Measurements from ENCODE around the gene C3orf70.

Gene C3orf70

DNA sequence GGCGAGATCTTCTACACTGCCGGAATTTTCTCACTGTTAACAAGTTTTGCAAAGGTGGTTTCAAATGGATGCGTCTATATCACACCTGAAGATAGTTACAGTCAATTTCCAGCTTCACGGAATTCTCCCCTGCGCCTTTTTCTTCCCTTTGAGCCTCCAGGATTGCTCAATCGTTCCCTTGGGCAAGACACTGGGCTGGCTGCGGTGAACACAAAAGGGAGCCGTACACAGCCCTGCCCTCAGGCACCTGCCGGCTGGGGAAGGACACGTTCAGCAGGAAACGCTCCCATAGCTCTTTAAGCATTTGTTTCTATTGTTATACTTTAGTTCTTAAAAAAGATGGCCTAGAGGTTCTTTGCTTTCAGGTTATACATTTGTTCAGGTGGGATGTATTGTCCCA lies 85.7 kb downstream of the C3orf70 start:
- POLR2A ChIA-PET: no interaction called here
- CTCF ChIA-PET: no interaction called here
- H3K4me3 ChIP-seq (ENCODE audit: low read depth, low read length): no peak overlapping the region
- no peak for DNase-seq (ENCODE audit: low read depth, low spot score)
- TF ChIP-seq, protein P1, sequence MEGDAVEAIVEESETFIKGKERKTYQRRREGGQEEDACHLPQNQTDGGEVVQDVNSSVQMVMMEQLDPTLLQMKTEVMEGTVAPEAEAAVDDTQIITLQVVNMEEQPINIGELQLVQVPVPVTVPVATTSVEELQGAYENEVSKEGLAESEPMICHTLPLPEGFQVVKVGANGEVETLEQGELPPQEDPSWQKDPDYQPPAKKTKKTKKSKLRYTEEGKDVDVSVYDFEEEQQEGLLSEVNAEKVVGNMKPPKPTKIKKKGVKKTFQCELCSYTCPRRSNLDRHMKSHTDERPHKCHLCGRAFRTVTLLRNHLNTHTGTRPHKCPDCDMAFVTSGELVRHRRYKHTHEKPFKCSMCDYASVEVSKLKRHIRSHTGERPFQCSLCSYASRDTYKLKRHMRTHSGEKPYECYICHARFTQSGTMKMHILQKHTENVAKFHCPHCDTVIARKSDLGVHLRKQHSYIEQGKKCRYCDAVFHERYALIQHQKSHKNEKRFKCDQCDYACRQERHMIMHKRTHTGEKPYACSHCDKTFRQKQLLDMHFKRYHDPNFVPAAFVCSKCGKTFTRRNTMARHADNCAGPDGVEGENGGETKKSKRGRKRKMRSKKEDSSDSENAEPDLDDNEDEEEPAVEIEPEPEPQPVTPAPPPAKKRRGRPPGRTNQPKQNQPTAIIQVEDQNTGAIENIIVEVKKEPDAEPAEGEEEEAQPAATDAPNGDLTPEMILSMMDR (IDR thresholded peaks at IDR 0.05; ENCODE audit: insufficient read depth, low read length, missing control alignments): no peak

DNA sequence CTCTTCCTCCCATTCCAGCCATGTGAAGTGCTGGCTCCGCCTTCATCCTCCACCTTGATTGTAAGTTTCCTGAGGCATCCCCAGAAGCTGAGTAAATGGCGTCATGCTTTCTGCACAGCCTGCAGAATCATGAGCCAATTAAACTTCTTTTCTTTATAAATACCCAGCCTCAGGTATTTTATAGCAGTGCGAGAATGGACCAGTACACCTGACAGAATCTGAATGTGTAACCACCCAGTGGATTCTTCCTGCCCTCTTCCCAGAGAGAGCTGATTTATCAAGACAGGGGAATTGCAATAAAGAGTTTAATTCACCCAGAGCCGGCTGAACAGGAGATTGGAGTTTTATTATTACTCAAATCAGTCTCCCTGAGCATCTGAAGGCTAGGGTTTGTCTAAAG lies 86.6 kb downstream of the C3orf70 start:
- no peak for DNase-seq (ENCODE audit: low read depth, low spot score)
- POLR2A ChIA-PET: no interaction called here
- no peak overlapping the region for H3K4me3 ChIP-seq (ENCODE audit: low read depth, low read length)
- TF ChIP-seq, protein P1 (IDR thresholded peaks at IDR 0.05; ENCODE audit: insufficient read depth, low read length, missing control alignments): no peak
- CTCF ChIA-PET: no interaction called here

DNA sequence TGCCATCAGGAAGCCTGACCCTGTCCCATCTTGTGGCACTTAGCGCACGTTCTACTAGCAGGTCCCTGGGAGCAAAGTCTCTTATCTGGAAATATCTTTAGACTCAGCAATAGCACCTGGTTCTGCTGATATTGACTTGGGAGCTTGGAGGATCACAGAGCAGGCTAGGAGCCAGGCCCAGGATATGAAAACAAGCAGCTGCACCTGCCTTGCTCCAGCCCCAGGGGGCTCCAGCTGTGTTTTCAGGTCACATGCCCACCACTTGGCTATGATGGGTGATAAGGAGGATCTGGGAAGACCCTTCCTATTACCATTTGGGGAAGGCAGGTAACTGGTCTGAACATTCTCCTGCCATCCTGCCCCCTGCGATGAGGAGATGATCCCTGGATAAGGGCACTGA lies 87.8 kb downstream of the C3orf70 start:
- CTCF ChIA-PET: no interaction called here
- TF ChIP-seq, protein P1 (IDR thresholded peaks at IDR 0.05; ENCODE audit: insufficient read depth, low read length, missing control alignments): no peak
- DNase-seq (ENCODE audit: low read depth, low spot score): no peak
- POLR2A ChIA-PET: no interaction called here
- H3K4me3 ChIP-seq (ENCODE audit: low read depth, low read length): no peak overlapping the region

DNA sequence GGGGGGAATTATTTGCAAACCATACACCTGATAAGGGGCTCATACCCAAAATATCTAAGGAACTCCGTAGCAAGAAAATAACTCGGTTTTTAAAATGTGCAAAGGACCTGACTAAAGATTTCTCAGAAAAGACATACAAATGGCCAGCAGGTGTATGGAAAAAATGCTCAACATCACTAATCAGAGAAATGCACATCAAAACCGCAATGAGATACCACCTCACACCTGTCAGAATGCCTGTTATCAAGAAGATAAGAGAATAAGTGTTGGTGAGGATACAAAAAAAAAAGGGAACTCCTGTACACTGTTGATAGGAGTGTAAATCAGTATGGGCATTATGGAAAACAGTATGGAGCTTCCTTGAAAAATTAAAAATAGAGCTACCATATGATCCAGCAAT lies 89.4 kb downstream of the C3orf70 start:
- DNase-seq (ENCODE audit: low read depth, low spot score): no peak
- TF ChIP-seq, protein P1 (IDR thresholded peaks at IDR 0.05; ENCODE audit: insufficient read depth, low read length, missing control alignments): no peak
- no peak overlapping the region for H3K4me3 ChIP-seq (ENCODE audit: low read depth, low read length)
- POLR2A ChIA-PET: no interaction called here
- CTCF ChIA-PET: no interaction called here

DNA sequence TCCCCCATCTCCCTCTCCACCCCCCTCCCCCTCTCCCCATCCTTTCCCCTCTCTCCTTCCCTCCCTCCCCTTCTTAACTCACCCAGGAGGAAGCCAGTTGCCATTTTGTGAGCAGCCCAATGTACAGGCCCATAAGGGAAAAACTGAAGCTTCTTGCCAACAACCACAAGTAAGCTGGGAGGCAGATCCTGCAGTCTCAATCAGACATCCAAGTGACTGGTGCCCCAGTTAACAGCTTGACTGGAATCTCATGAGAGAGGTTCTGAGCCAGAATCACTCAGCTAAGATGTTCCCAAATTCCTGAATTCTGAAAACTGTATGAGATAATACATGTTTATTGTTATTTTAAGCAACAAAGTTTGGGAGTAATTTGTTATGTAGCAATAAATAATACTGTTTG lies 90.7 kb downstream of the C3orf70 start:
- no peak for DNase-seq (ENCODE audit: low read depth, low spot score)
- H3K4me3 ChIP-seq (ENCODE audit: low read depth, low read length): no peak overlapping the region
- CTCF ChIA-PET: no interaction called here
- TF ChIP-seq, protein P1 (IDR thresholded peaks at IDR 0.05; ENCODE audit: insufficient read depth, low read length, missing control alignments): no peak
- POLR2A ChIA-PET: no interaction called here

DNA sequence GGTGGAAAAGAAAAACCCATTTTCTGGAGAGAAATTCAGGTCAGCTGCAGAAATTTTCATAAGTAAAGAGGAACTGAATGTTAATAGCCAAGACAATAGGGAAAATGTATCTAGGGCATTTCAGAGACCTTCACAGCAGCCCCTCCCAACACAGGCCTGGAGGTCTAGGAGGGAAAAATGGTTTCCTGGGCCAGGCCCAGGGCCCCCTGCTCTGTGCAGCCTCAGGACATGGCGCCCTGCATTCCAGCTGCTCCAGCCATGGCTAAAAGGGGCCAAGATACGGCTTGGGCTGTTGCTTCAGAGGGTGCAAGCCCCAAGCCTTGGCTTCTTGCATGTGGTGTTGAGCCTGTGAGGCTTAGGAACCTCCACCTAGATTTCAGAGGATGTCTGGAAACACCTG lies 92.2 kb downstream of the C3orf70 start:
- H3K4me3 ChIP-seq (ENCODE audit: low read depth, low read length): no peak overlapping the region
- POLR2A ChIA-PET: no interaction called here
- CTCF ChIA-PET: no interaction called here
- no peak for DNase-seq (ENCODE audit: low read depth, low spot score)
- TF ChIP-seq, protein P1 (IDR thresholded peaks at IDR 0.05; ENCODE audit: insufficient read depth, low read length, missing control alignments): no peak
